Fibroblast of pulmonary artery (primary cell): Measurements from ENCODE around the gene TP53INP2.

ENCODE experiments used
- DNase-seq: peaks from one replicate; pipeline ENCODE4 v3.0.0-alpha.2; 2010; ENCODE audit warnings: low read depth
- H3K4me3 ChIP-seq: replicated peaks from 2 replicates; pipeline ENCODE4 v1.5.1; 2011; ENCODE audit warnings: low read depth, mild to moderate bottlenecking, control low read depth, low read length, moderate library complexity
- TF ChIP-seq, protein P1 (sequence below): IDR thresholded peaks from 2 replicates; pipeline ENCODE4 v1.5.1; 2011; ENCODE audit warnings: mild to moderate bottlenecking, control low read depth, low read length, inconsistent platforms; ENCODE audit errors: missing control alignments

Gene TP53INP2

DNA sequence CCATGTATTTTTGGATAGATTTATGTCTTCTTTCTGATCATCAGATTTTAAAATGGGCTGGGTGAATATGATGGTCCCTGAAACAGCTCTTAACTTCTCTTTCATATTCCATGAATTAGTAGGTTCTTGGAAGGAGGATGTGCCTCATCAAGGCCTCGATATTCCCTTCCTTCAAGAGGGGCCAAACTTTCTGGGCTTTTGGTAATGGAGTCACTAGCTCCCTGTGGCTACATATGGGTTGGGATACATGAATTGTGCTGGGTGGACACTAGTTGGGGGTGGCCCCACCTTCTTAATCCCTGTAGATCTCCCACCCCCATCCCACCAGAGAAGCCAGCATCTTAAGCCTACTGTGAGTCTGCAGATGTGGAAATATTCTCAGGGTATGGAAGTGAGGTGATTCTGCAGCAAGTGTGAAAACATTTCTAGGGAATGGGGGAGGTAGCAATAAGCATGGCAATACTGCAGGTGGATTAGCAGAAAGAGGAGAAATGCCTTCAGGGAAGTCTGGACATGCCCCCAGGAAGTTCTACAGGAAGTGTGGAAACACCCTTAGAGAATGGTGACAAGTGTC, 2.2 kb downstream of the TP53INP2 start:
- H3K4me3 ChIP-seq: no peak overlapping the region
- DNase-seq: no peak
- TF ChIP-seq, protein P1, sequence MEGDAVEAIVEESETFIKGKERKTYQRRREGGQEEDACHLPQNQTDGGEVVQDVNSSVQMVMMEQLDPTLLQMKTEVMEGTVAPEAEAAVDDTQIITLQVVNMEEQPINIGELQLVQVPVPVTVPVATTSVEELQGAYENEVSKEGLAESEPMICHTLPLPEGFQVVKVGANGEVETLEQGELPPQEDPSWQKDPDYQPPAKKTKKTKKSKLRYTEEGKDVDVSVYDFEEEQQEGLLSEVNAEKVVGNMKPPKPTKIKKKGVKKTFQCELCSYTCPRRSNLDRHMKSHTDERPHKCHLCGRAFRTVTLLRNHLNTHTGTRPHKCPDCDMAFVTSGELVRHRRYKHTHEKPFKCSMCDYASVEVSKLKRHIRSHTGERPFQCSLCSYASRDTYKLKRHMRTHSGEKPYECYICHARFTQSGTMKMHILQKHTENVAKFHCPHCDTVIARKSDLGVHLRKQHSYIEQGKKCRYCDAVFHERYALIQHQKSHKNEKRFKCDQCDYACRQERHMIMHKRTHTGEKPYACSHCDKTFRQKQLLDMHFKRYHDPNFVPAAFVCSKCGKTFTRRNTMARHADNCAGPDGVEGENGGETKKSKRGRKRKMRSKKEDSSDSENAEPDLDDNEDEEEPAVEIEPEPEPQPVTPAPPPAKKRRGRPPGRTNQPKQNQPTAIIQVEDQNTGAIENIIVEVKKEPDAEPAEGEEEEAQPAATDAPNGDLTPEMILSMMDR: no peak

DNA sequence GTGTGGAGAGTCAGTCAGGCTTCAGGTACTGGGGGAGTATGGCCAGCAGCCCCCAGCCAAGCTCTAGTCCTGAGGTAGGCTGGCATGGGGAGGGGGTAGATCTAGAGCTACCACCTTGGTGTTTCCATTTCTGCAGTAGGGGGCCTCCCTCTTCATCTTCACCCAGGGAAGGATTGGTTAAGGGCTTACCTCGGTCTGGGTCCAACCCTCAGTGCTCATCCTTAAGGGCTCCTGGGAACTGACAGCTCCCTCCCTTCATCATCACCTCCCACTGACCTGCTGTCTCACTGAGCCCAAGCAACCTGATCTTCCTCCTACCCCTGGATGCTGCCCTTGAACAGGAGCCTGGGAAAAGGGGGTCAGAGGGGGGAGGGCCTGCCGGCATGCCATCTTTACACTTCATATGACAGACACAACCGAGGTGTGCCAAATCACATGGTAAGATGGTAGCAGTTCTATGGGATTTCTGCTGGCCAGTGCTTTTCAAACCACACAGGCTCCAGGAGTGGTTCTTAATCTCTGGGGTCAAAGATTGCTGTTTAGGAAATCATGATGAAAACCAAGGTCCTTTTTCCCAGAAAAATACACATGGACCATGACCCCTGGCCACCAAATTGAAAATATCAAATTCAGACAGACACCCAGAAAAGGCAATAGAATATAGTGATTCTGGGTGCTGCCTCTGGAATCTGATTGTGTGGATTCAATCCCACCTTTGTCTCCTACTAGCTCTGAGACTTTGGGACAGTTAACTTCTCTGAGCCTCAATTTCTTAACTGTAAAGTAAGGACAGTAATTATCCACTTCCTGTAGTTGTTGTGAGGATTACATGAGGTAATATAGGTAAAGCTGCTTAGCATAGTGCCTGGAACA, 3.0 kb downstream of the TP53INP2 start:
- TF ChIP-seq, protein P1: no peak
- no peak overlapping the region for H3K4me3 ChIP-seq
- DNase-seq: no peak

DNA sequence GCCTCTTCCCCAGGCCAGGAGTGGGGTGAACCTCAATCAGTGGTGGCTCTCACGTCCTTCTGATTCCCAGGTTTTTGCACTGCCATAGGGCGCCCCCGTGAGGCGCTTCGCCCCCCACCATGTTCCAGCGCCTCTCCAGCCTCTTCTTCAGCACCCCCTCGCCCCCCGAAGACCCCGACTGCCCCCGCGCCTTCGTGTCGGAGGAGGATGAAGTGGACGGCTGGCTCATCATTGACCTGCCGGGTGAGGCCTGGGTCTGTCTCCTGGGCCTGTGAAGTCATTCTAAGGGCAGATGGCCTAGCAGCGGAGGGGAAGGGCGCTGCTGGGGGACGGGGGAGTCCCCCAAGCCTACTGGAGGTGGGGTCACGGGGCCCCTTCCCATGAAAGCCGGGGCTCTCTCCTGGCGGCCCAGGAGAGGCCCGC, 4.5 kb downstream of the TP53INP2 start:
- TF ChIP-seq, protein P1: peak; percentile 46
- DNase-seq: peak; percentile 44
- H3K4me3 ChIP-seq: peak overlapping the region; percentile 54

DNA sequence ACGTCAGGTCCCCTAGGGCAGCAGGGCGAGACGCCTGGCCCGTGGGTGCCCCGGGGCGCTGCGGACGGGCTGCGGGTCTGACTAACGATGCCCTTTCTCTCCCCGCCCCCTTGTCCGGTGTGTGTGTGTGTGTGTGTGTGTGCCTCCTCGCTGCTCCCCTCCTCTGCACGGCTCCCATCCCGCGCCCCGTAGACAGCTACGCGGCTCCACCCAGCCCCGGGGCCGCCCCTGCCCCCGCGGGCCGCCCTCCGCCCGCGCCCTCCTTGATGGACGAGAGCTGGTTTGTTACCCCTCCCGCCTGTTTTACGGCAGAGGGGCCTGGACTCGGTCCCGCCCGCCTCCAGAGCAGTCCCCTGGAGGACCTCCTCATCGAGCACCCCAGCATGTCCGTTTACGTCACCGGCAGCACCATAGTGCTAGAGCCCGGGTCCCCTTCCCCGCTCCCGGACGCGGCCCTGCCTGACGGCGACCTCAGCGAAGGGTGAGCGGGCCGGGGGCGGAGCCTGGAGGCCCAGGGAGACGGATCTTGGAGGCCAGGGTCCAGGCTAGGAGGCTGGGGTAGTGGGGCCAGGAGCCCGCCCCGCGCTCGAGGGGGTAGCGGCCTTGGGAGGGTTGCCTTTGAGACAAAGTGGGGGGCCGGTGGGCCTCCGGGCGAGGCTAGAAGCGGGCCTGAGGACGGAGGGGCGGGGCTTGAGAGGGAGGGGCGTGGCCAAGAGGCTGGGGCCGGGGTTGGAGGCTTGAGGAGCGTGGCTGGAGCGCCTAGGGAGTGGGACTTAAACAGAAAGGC, 5.1 kb downstream of the TP53INP2 start:
- peak overlapping the region; percentile 54 for H3K4me3 ChIP-seq
- peak; percentile 75 for DNase-seq
- TF ChIP-seq, protein P1: no peak

DNA sequence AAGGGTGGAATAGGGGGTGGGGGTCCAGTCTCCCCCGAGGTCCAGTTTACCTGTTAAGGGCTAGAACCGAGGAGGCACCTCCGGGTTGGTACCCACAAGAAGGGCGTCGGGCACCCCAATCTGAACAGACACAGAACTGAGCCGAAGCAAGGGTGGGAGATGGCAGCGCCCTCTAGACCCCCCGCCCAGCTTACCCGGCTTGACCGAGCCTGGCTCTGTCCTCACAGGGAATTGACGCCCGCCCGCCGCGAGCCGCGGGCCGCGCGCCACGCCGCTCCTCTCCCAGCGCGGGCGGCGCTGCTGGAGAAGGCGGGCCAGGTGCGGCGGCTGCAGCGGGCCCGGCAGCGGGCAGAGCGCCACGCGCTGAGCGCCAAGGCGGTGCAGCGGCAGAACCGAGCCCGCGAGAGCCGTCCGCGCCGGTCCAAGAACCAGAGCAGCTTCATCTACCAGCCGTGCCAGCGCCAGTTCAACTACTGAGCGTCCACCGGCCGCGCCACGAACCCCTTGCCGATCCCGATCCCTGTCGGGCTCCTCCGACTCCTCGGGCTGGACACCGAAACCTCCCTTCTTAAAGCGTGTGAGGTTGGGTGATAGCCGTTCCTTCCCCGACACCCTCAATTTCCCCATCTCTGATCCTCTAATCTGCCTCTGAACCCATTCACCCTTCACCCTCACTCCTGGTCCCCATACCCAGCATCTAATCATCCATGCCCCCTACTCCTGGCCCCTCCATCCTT, 5.9 kb downstream of the TP53INP2 start:
- DNase-seq: no peak
- H3K4me3 ChIP-seq: peak overlapping the region; percentile 54
- TF ChIP-seq, protein P1: peak; percentile 14

DNA sequence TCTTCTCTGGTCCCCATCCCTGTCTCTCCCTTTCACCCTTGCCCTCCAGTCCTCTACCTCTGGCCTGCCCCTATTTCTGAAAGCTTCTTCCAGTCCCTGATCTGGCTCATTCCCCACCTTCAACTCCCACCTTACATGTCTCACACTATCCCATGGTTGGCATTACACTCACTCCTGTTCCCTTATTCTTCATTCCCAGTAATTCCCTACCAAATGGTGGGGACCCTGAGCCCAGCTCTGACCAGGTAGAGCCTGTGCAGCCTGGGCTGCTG, 6.4 kb downstream of the TP53INP2 start:
- peak overlapping the region; percentile 40 for H3K4me3 ChIP-seq
- TF ChIP-seq, protein P1: no peak
- no peak for DNase-seq
